MM.1S (cell line): ENCODE data around the gene CREBBP.

ENCODE experiments used
- DNase-seq: peaks from one replicate; pipeline ENCODE4 v3.0.0-alpha.2; 2015
- H2AFZ ChIP-seq: fragments of 300-600 bp; sonication (generic); 2 replicates; pipeline ENCODE4 v1.6.0; 2016; ENCODE audit warnings: antibody characterized with exemption, low read length
- H3F3A ChIP-seq: fragments of 300-600 bp; sonication (generic); 2 replicates; pipeline ENCODE4 v1.6.1; 2016; ENCODE audit warnings: mild to moderate bottlenecking, antibody characterized with exemption, low read length, moderate library complexity, mixed read lengths; ENCODE audit not compliant: insufficient read depth
- H3K27ac ChIP-seq: fragments of 300-600 bp; sonication (generic); 2 replicates; pipeline ENCODE4 v1.5.1; 2016; ENCODE audit warnings: mild to moderate bottlenecking, low read length
- H3K27me3 ChIP-seq: fragments of 300-600 bp; sonication (generic); replicated peaks from 2 replicates; pipeline ENCODE4 v1.6.0; 2016; ENCODE audit warnings: low read length; ENCODE audit not compliant: insufficient read depth
- H3K36me3 ChIP-seq: fragments of 300-600 bp; sonication (generic); replicated peaks from 2 replicates; pipeline ENCODE4 v1.6.1; 2016; ENCODE audit warnings: mild to moderate bottlenecking, low read length, mixed read lengths; ENCODE audit not compliant: insufficient read depth
- H3K4me1 ChIP-seq: fragments of 300-600 bp; sonication (generic); 2 replicates; pipeline ENCODE4 v1.6.1; 2016; ENCODE audit warnings: low read length, mixed read lengths
- H3K4me2 ChIP-seq: fragments of 300-600 bp; sonication (generic); 2 replicates; pipeline ENCODE4 v1.6.0; 2016; ENCODE audit warnings: low read depth, low read length
- H3K4me3 ChIP-seq: fragments of 300-600 bp; sonication (generic); 2 replicates; pipeline ENCODE4 v1.5.1; 2016; ENCODE audit warnings: low read length, mixed read lengths
- H3K79me2 ChIP-seq: fragments of 300-600 bp; sonication (generic); 2 replicates; pipeline ENCODE4 v1.6.1; 2016; ENCODE audit warnings: mixed run types, low read length, mixed read lengths
- H3K9ac ChIP-seq: fragments of 300-600 bp; sonication (generic); 2 replicates; pipeline ENCODE4 v1.6.1; 2016; ENCODE audit warnings: low read length, mixed read lengths
- H3K9me2 ChIP-seq: fragments of 300-600 bp; sonication (generic); replicated peaks from 2 replicates; pipeline ENCODE4 v1.6.1; 2016; ENCODE audit warnings: mild to moderate bottlenecking, low read length, mixed read lengths; ENCODE audit not compliant: insufficient read depth
- H3K9me3 ChIP-seq: fragments of 300-600 bp; sonication (generic); replicated peaks from 2 replicates; pipeline ENCODE4 v1.6.1; 2016; ENCODE audit warnings: mild to moderate bottlenecking, low read length, mixed read lengths; ENCODE audit not compliant: insufficient read depth
- H4K20me1 ChIP-seq: fragments of 300-600 bp; sonication (generic); 2 replicates; pipeline ENCODE4 v1.6.1; 2016; ENCODE audit warnings: mild to moderate bottlenecking, low read length, moderate library complexity, mixed read lengths; ENCODE audit not compliant: insufficient read depth
- EZH2 ChIP-seq: fragments of 300-600 bp; sonication (generic); optimal IDR thresholded peaks from 2 replicates; pipeline ENCODE3; 2017; ENCODE audit warnings: low read depth, mild to moderate bottlenecking, antibody characterized with exemption, low read length, mixed read lengths
- EZH2phosphoT487 ChIP-seq: fragments of 300-600 bp; sonication (generic); IDR thresholded peaks from 2 replicates; pipeline ENCODE4 v1.6.1; 2018; ENCODE audit warnings: antibody characterized with exemption, low read length
- TF ChIP-seq, protein P1 (sequence below): fragments of 300-600 bp; sonication (generic); IDR thresholded peaks from 2 replicates; pipeline ENCODE4 v1.5.1; 2016; ENCODE audit warnings: antibody characterized with exemption, low read length, mixed read lengths

CREBBP gene

DNA sequence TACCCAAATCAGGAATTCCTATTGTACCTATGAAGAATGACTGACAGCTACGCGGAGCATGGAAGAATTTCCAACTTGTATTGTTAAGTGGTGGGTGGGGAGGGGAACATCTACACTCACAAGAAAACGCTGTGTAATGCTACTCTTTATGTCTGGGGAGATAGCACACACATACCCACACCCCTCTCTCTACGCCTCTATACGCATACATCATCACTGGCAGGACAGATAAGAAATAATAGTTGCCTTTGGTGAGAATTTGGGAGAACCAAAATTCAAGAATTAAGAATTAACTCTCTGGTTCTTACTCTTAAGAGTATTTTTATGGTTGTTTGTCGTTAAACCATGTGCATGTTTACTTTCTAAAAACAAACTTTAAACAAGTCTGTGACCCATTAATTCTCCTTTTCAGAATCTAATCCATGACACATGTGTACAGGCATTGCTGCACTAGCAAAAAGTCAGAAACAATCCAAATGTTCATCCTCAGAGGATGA lies 33.9 kb downstream of the CREBBP start:
- Histone ChIP-seq H3K27me3 (no peaks in the 10 kb centered on the region), H3K79me2 (peaks cover 94% of the 10 kb centered on the region), H2AFZ (no peak overlapping the region), H3K4me3 (no peak overlapping the region), H3F3A (no peaks in the 10 kb centered on the region), H3K36me3 (no peaks in the 10 kb centered on the region; the same call in 1 of the 2 replicates), H3K9me3 (no peaks in the 10 kb centered on the region), H3K4me2 (no peak overlapping the region), H3K27ac (no peak overlapping the region), H3K4me1 (no peaks in the 10 kb centered on the region), H3K9ac (no peak overlapping the region), H3K9me2 (no peaks in the 10 kb centered on the region), H4K20me1 (peaks cover 7% of the 10 kb centered on the region; the same call in 1 of the 2 replicates)
- TF ChIP-seq EZH2phosphoT487 (no peak), EZH2 (no peak)
- TF ChIP-seq, protein P1, sequence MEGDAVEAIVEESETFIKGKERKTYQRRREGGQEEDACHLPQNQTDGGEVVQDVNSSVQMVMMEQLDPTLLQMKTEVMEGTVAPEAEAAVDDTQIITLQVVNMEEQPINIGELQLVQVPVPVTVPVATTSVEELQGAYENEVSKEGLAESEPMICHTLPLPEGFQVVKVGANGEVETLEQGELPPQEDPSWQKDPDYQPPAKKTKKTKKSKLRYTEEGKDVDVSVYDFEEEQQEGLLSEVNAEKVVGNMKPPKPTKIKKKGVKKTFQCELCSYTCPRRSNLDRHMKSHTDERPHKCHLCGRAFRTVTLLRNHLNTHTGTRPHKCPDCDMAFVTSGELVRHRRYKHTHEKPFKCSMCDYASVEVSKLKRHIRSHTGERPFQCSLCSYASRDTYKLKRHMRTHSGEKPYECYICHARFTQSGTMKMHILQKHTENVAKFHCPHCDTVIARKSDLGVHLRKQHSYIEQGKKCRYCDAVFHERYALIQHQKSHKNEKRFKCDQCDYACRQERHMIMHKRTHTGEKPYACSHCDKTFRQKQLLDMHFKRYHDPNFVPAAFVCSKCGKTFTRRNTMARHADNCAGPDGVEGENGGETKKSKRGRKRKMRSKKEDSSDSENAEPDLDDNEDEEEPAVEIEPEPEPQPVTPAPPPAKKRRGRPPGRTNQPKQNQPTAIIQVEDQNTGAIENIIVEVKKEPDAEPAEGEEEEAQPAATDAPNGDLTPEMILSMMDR = no peak
- DNase-seq = no peak

DNA sequence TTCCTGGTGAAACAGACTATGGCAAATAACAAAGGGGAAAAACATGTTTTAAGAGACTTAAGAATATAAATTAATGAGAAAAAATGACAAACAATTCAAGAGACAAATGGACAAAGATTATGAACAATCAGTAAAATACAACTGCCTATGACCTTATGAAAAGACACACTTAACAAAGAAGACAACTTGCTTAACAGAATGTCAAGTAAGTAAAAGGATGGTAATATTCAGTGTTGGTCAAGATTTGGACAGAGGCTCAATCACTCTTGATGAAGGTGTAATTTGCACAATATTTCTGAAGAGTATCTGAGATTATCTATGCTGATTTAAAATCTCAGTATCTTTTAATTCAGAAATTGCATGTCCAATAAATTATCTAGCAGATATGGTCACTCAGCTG lies 34.4 kb downstream of the CREBBP start:
- Histone ChIP-seq H3K27ac (no peak overlapping the region), H3K79me2 (peaks cover 95% of the 10 kb centered on the region), H3K9me3 (no peaks in the 10 kb centered on the region), H3F3A (no peaks in the 10 kb centered on the region), H3K36me3 (no peaks in the 10 kb centered on the region; the same call in 1 of the 2 replicates), H3K4me3 (no peak overlapping the region), H3K27me3 (no peaks in the 10 kb centered on the region), H3K4me1 (no peaks in the 10 kb centered on the region), H2AFZ (no peak overlapping the region), H3K9ac (no peak overlapping the region), H3K9me2 (no peaks in the 10 kb centered on the region), H4K20me1 (peaks cover 8% of the 10 kb centered on the region; the same call in 1 of the 2 replicates), H3K4me2 (no peak overlapping the region)
- DNase-seq = no peak
- no peak for TF ChIP-seq EZH2
- TF ChIP-seq EZH2phosphoT487 = no peak
- TF ChIP-seq, protein P1 = no peak

DNA sequence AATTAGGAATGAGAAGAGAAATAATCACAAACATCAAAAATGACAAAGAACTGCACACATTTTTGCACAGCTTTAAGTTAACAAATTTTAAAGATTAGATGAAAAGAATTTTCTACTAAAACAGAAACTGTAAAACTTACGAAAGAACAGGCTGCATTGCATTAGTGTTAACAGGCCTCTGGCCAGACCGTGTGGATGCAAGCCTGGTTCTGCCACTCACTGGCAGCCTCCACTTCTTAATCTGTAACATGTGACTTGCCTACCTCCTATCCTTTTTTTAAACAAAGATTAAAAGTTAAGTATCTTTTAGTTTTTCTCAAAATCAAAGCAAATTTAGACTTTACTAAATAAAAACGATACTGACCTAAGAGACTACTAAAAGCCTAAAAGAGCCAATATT lies 37.5 kb downstream of the CREBBP start:
- Histone ChIP-seq H2AFZ (no peak overlapping the region), H3K4me2 (no peak overlapping the region), H3K9me3 (no peaks in the 10 kb centered on the region), H3K79me2 (peaks cover 96% of the 10 kb centered on the region), H3K4me3 (no peak overlapping the region), H3K36me3 (peaks cover 2% of the 10 kb centered on the region), H3K27me3 (no peaks in the 10 kb centered on the region), H3K4me1 (no peaks in the 10 kb centered on the region), H3K9me2 (no peaks in the 10 kb centered on the region), H3K27ac (no peak overlapping the region), H4K20me1 (peaks cover 18% of the 10 kb centered on the region; the same call in 1 of the 2 replicates), H3K9ac (no peak overlapping the region), H3F3A (peaks cover 4% of the 10 kb centered on the region; the same call in 1 of the 2 replicates)
- TF ChIP-seq, protein P1 = no peak
- no peak for TF ChIP-seq EZH2phosphoT487
- TF ChIP-seq EZH2 = no peak
- DNase-seq = no peak
